OCI-LY3 (cell line): ENCODE data around the gene CCDC40.

ENCODE experiments used
- EZH2phosphoT487 ChIP-seq: fragments of 200-600 bp; shearing (Covaris generic); IDR thresholded peaks from 2 replicates; pipeline ENCODE4 v1.6.1; 2018; ENCODE audit warnings: antibody characterized with exemption, mixed run types, low read depth
- TF ChIP-seq, protein P1 (sequence below): fragments of 200-600, 300-600 bp; sonication (generic); IDR thresholded peaks from 2 replicates; pipeline ENCODE4 v1.5.1; 2014; ENCODE audit warnings: antibody characterized with exemption, low read length, low read depth

GRCh38 chr17:80058311-80058955 lies 22.0 kb downstream of the CCDC40 start:
- TF ChIP-seq, protein P1, sequence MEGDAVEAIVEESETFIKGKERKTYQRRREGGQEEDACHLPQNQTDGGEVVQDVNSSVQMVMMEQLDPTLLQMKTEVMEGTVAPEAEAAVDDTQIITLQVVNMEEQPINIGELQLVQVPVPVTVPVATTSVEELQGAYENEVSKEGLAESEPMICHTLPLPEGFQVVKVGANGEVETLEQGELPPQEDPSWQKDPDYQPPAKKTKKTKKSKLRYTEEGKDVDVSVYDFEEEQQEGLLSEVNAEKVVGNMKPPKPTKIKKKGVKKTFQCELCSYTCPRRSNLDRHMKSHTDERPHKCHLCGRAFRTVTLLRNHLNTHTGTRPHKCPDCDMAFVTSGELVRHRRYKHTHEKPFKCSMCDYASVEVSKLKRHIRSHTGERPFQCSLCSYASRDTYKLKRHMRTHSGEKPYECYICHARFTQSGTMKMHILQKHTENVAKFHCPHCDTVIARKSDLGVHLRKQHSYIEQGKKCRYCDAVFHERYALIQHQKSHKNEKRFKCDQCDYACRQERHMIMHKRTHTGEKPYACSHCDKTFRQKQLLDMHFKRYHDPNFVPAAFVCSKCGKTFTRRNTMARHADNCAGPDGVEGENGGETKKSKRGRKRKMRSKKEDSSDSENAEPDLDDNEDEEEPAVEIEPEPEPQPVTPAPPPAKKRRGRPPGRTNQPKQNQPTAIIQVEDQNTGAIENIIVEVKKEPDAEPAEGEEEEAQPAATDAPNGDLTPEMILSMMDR = no peak
- TF ChIP-seq EZH2phosphoT487 = no peak
